HG03469 (cell line): ENCODE data around the gene PIR.

Experiments
- ATAC-seq: cut with Tn5 transposase; IDR thresholded peaks from one replicate; pipeline ENCODE4 v1.9.1; 2021; ENCODE audit warnings: mild to moderate bottlenecking, moderate library complexity, moderate number of reproducible peaks; ENCODE audit not compliant: unreplicated experiment

PIR gene

GRCh38 chrX:15492469-15492868, 664 bp downstream of the PIR start:
- ATAC-seq, result no peak

DNA sequence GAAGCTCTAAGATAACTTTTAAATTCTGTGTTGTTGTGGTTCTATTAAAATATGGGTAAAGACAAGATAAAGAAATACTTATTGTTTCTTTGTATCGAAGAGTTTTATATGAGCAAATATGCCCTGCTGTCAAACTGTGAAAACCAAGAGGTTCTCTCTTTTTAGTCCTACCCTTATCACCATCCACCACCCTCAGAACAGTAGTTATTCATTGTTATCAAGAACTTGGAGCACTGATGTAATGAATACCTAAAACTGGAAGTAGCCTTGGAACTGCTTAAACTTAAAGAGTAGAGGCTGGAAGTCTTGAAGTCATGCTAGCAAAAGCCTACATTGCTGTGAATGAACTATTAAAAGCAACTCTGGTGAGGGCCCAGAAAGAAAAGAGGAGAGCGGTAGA, 9.2 kb downstream of the PIR start:
- ATAC-seq, result no peak

- no peak for ATAC-seq
Measured at GRCh38 chrX:15475486-15475885, 17.6 kb downstream of the PIR start.

GRCh38 chrX:15475021-15475420, 18.1 kb downstream of the PIR start:
- no peak for ATAC-seq

- ATAC-seq, result no peak
Measured at GRCh38 chrX:15474028-15474427, 19.1 kb downstream of the PIR start.

DNA sequence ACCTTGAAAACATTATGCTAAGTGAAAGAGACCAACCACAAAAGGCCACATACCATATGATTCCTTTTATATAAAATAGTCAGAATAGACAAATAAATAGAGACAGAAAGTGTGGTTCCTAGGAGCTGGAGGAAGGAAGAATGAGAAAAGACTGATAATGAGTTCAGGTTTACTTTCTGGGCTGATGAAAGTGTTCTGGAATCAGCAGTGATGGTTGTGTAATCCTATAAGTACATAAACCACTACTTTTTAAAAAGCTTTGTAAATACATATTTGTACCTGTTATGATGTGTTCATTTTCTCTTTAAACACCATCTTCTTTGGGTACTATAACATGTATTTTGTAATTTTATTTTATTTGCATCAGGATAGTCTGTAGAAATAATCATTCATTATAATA, 20.6 kb downstream of the PIR start:
- ATAC-seq, result no peak

- ATAC-seq, result no peak
Measured at GRCh38 chrX:15471028-15471427, 22.1 kb downstream of the PIR start.

GRCh38 chrX:15469613-15470012, 23.5 kb downstream of the PIR start:
- no peak for ATAC-seq

DNA sequence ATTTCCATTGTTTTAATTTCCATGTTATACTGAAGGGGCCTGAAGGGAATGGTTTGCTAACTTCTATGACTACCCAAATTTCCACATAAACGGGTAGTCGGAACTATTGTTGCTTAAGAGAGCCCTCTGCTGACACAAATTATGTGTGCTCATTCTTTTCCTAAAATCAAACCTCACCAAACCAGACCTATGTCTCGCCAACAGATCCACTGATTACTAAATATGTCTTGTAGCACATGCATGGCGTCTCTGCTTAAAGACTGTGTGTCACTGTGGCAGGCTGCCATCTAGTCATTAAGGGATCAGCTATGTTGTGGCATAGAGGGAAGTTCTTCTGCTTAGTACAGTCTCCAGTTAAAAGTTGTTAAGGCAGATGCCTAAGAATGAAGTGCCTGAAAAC, 25.1 kb downstream of the PIR start:
- no peak for ATAC-seq

DNA sequence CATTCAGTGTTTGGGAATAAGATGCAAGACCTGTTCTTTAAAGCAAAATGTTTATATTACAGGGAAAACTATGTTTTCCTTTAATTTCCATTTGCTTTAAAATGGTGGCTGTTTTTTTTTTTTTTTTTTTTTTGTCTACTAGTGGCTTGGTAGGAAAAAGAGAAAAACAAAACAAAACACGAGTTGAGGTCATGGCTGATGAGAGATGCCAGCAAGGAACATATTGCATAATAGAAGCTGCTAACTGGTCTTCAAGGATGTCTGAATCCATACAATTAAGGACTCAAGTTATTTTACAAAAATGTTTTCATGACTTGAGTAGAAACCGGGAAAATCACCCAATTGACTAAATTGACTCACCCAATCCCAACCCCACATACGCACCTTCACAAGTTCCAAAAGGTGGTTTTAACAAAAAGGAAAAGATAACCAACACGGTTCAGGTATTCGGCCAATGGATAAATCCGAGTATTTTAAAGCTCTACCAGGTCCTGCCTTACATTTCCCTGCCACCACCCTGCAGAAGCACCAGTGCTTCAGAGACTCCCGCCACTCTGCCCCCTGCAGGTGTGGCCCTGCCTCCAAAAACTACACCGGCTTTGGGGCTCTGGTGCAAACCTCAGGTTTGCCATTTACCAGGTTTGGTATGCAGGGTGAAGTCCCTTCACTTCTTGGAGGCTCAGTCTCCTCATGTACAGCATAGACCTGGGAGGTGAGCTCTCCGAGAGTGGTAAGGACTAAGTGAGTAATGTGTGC, 27.1 kb downstream of the PIR start:
- ATAC-seq, result no peak

- no peak for ATAC-seq
Measured at GRCh38 chrX:15465347-15465746, 27.8 kb downstream of the PIR start.

DNA sequence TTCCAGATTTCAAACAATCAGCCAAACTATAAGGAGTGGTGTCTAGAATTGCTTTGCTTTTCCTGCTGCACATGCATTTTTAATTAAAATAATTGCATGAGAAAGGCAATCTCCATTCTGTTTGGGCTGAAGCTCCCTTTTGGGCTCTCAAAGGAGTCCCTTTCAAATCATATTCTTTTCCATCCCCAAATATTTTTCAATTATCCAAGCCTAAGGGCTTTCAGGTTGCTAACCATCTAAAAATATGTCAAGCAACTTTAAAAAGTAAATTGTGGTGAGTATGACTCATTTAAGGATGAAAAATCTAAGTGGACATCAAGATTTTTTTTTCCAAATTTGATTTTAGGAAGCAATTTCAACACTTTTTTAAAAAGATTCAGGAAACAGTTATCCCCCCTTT, 28.4 kb downstream of the PIR start:
- no peak for ATAC-seq

GRCh38 chrX:15451913-15452312, 41.2 kb downstream of the PIR start:
- ATAC-seq, result no peak

DNA sequence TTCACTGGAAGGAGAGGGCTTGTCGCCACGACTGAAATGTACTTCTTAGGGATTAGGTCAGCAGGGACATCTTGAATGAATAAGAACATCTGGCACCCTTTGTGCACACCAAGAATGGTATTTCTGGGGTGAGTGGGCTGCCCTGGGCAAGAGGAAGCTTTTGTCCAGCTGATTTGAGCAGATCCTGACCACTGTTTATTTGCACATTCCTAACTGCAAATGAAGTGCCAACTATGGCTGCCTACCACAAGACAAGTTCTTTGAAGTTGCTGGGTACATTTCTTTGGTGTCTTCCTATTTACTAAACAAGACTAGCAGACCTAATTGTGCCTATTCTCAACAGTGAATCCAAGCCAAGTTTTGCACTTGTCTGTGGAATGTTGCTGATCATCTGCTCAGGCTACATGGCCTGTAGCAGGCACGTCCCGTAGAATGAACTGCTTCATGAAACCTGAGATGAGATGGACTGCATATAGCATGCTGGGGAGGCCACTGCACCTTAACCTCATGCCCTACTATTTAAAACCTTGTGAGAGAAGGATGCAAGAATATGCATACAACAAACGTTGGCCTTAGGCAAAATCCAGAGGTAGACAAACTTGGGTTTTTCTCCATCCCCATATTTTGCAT, 45.0 kb downstream of the PIR start:
- no peak for ATAC-seq

DNA sequence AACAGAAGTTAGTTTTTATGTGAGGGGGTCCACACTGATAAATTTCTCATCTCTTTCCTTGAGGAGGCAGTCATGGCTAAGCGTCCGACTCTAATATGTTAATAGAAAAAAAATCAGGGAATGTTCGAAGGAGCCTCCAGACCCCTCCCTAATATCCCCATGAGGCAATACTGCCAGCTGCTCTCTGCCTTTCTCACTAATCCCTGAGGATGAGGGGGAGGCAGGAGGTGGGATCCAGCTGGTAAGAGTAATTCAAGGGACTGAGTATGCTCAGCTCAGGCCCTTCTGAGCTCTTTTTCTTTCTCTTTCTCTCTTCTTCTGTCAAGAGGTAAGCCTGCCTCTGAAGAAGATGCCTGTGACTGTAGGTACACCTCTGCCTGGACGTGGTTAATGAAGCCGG, 51.7 kb downstream of the PIR start:
- ATAC-seq, result no peak

- ATAC-seq, result peak; percentile 81
Measured at GRCh38 chrX:15438332-15438731, 54.8 kb downstream of the PIR start.

DNA sequence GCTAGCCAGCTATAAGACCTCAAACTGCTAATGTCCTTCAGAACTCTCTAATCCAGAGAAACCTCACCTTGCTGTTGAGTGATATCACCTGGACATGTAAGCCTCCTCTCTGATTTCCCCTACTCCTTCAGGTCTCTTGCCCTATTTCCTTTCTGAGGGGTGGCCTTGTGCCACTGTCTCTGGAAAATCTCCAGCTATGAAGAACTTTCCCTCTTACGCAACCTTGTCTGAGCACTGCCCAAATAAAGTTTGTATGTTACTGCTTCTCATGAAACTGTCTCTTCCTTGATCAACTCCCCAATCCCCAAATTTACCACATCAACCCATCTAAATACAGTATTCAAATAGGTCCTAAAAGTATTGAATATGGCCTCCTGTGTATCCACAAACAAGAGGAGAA, 55.4 kb downstream of the PIR start:
- ATAC-seq, result no peak

GRCh38 chrX:15435836-15436619, 57.1 kb downstream of the PIR start:
- ATAC-seq, result no peak

- no peak for ATAC-seq
Measured at GRCh38 chrX:15434205-15434604, 58.9 kb downstream of the PIR start.

DNA sequence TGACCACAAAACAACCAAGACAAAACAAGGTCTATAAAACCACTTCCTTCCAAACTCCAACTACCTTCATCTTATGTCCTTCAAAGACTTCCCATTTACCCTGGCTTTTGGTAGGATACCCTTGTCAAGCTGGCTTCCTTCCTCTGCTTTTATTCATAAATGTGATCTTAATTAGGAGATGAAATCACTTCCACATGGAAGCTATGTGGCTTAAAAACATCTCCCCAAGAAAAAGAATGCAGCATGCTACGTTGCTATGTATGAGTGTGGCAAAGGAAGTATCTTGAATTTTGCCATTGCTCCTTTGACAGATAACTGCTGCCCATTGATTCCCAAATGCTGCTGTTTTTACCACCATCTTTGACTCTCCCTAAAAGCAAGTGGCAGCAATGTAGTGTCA, 62.5 kb downstream of the PIR start:
- ATAC-seq, result no peak

GRCh38 chrX:15430076-15430475, 63.1 kb downstream of the PIR start:
- no peak for ATAC-seq

DNA sequence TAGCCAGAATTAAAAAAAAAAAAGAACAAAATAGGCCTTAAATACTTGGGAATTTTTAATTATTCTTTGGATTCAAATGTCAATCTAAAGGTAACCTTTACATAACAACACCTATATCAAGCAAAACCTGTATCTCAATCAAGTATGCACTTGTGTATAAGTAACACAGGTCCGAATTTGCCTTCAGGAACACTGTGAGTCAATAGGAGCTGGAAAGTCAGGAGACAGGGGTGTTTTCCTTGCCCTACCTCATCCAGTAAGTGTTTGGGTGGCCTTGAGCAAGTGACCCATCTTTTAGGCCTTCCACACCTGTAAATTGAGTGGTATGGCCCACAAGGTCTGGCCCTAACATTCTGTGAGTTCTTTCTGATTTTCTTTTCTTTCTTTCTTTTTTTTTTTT, 68.1 kb downstream of the PIR start:
- ATAC-seq, result no peak
